HG03039 (cell line): ENCODE measurements around the gene IRAK2.

Experiments used
- ATAC-seq: cut with Tn5 transposase; IDR thresholded peaks from one replicate; pipeline ENCODE4 v1.9.1; 2021; ENCODE audit warnings: mild to moderate bottlenecking, moderate library complexity; ENCODE audit not compliant: unreplicated experiment

The IRAK2 gene

GRCh38 chr3:10188804-10189556 lies 24.3 kb downstream of the IRAK2 start:
- ATAC-seq, result no peak

DNA sequence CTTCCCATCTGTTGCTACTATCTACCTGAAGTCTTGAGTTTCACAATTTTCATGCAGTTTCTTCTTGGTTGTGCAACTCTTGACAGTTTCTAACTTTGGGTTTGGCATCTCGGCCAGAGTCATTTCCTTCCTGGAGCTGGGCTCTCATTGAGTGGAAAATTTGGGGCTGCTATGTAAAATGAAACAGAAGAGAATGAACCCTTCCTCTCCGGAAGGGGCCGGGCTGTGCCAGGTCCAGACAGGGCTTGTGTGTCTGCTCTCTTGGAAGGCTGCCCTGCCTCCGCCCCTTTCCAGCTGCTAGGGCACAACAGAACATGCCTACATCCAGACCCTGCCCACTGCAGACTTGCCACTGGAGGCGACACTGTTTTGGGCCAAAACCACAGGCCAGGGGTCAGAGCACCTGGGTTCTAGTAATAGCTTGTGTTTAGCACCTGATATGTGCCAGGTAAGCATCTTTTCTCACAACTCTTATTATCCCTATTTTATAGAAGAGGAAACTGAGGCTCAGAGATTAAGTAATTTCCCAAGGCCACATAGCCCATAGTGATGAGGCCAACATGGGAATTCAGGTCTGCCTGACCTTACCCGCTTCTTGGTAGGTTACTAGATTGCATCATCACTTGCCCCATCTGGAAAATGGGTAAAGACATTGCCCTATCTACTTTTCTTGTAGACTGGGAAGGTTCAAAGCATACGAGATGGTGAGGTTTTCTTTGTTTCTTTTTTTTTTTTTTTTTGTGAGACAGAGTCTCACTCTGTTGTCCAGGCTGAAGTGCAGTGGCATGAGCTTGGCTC lies 25.0 kb downstream of the IRAK2 start:
- no peak for ATAC-seq

GRCh38 chr3:10192953-10193691 lies 28.4 kb downstream of the IRAK2 start:
- ATAC-seq, result no peak

GRCh38 chr3:10193692-10194327 lies 29.1 kb downstream of the IRAK2 start:
- ATAC-seq, result no peak

DNA sequence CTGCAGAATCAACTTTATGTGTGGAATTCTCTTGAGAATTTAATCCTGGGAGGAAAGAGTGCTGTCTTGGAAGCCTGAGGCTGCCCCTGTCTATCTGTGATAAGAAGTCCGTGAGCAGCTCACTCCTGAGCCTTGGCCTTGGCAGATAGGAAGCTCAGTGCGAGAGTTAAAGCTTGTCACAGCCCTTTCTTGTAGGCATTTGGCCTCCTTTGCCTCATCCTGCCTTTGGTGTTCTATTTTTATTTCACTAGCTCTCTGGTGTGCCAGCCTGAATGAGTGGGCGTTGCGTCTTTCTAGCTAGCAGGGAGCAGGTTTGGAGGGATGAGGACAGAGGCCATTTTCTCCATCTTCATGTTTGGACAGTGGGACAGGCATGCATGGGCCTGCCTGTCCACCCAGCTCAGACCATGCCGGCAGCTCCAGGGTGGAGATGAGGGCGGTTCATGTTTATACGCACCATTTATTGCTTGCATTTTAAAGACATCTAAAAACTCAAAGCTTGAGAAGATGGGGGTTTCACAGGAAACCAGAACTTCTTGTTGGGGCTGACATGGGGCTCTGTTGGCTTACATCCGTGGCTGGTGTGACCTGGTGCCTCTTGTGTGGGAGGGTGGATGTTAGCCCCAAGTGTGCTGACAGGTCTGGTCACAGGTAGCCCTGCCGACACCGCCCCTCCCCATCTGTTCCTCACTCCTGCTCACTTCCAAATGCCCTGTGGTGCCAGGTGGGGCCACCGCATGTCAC lies 29.8 kb downstream of the IRAK2 start:
- no peak for ATAC-seq

GRCh38 chr3:10195366-10196089 lies 30.8 kb downstream of the IRAK2 start:
- no peak for ATAC-seq

DNA sequence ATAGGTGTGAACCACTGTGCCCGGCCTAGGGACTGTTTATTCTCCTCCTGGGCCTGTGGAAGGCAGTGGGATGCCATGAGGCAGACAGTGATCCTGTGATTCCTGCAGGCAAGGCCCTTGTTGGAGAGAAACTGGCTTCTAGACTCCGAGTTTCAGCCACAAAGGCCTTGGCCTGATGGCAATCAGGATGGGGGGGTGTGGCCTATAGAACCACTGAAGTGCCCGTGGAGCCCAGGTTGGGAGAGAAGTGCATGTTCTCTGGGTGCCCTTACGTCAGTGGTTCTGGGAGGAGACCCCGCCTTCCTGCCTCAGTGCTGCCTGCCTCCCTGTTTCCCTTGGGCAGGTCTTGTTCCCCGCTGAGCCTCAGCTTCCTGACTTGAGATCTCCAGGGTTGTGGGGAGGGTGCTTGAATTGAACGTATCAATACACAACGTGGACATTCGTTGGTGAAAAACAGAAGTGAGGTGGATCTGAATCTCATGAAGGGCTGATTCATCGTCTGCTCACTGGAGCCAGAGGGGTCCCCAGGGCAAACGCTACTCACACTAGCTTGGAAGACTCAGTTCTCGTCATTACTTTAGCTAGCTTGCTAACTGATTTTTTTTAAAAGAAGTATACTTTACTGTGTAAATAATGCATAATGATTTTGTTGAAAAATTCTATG lies 31.8 kb downstream of the IRAK2 start:
- no peak for ATAC-seq

- ATAC-seq, result no peak
Measured at GRCh38 chr3:10198226-10198625, 33.5 kb downstream of the IRAK2 start.

DNA sequence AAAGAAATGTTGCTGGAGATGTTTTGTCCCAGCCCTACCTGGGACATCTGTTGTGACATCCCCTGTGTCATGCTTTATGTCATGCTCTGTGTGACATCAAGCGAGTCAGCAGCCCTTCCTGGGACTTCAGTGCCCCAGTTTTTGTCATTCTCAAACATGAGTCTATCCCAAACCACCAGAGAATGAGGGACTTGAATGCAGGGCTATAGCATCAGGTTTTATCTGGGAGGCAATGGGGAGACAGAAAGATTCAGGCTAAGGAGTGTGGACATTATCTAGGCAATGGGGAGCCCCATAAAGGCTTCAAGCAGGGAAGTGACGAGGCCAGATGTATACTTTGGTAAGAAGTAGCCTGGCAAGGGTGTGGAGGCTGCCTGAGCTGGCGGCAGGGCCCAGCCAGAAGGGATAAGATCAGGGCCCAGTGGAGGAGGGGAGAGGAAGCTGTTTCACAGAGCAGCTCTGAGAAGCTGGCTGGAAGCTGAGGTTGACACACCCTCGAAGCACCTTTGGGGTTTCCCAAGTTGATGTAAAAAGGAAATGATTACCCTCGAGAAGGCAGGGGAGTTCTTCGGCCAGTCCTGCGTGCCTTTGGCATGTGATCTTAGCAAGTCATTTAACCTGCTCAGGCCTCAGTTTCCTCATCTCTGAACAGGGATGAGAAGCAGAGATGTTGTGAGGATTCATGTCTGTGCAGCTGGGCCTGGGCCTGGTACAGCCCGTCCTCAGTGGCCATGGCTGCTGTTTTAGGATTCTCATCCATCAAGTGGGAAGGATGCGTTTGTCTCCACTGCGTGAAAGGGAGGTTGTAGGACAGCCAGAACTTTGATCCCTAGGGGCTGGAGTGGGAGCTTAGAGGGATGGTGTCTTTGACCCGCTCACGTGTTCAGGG lies 34.3 kb downstream of the IRAK2 start:
- ATAC-seq, result peak; percentile 63

- no peak for ATAC-seq
Measured at GRCh38 chr3:10204921-10205320, 40.2 kb downstream of the IRAK2 start.

DNA sequence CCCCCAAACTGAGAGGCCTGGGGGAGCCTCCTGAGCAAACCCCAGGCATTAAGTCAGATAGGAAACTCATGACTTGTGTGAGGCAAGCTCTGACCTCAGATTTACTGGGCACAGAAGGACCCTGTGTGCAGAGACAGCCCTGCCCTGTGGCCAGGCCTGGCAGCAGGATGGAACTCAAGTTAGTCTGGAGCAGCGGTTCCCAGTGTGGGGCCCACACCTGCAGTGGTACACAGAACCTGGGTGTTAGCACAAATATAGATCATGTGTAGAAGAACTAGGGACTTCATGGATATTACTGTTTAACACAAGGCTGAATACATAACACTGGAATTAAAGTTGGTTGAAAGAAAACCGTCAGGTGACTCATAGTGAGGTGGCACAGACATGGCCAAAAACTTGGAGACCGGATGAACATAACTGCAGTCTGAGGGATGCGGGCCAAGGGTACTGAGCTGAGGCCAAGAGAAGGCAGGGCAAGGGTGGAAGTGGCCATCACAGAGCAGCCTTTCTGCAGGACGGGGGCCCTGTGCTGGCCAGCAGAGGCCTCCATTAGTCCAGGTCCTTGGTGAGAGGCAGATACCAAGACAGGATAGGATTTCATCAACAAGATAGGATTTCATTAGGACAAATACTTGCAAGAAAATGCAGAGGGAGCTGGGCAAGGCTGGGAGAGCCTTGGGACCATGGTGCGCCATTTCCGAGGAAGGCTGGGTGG lies 40.9 kb downstream of the IRAK2 start:
- ATAC-seq, result no peak

DNA sequence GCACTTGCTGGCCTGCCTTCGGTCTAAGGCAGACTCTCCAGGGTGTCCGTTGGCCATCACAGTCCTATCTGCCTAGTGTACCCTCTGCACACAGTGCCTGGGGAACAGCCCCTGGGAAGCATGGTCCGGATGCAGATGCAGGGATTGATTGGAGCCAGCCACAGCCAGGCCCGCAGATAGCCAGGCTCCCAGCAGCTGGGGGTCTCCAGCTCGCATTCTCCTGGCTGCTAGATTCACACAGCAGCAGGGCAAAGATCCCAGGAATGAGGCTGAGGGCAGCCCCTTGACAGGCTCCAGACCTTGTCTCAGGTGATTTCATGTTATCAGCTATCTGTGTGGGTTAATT lies 41.4 kb downstream of the IRAK2 start:
- ATAC-seq, result no peak

DNA sequence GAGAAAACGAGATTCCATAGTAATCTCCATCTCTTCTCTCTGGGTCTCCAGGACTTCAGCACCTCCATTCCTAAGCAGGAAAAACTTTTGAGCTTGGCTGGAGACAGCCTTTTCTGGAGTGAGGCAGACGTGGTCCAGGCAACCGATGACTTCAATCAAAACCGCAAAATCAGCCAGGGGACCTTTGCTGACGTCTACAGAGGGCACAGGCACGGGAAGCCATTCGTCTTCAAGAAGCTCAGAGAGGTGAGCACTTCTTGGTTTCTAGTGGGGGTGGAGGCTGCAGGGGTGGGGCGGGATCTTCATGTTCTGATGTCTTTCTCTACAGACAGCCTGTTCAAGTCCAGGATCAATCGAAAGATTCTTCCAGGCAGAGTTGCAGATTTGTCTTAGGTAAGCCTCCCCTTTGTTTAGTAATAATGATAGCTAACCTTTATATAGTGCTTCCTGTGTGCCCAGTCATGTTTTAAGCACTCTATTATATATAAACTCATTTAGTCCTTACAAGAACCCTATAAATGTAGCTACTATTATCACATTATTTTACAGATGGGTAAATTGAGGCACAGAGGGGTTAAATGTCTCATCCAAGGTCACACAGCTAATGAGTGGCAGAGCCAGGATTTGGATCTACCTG lies 48.6 kb downstream of the IRAK2 start:
- no peak for ATAC-seq

- ATAC-seq, result no peak
Measured at GRCh38 chr3:10215578-10216368, 51.1 kb downstream of the IRAK2 start.

DNA sequence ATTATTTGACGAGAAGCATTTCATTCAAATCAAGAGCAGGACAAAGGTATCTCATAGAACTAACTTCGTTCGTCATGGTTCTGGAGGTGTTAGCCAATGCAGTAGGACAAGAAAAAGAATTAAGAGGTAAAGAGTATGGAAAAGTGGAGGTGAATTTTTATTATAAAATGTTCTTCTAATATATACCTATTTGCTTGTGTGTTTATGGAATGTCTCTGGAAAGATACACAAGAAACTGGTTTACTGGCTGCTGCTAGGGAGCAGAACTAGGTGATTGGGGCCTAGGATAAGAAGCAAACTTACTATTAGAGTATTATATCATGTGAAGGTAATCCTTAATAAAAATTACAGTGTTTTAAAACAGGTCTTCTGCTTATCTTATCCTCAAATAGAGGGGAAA lies 52.6 kb downstream of the IRAK2 start:
- no peak for ATAC-seq

GRCh38 chr3:10219737-10220136 lies 55.0 kb downstream of the IRAK2 start:
- no peak for ATAC-seq
